Natural killer cell (primary cell): ENCODE data around the gene PGAP6. TPM values are rescaled to one million over a fixed set of nuclear protein-coding genes. Genes with fewer than 3 reads are reported as not detected.
"Not testable (repeated sequence)": the region's sequence is repeated elsewhere in the genome, so short reads cannot be mapped to it uniquely, and the experiment has no call there.

ENCODE experiments used
- ATAC-seq, 3 donors: fragments of 150-1000 bp in 2 of 3; fragments of 200-7000 bp in 1 of 3; cut with Tn5 transposase; 1 replicate in 1 of 3; 2 replicates in 2 of 3; pipeline ENCODE4 v1.10.0; 2021; ENCODE audit warnings: mild to moderate bottlenecking in 2 of 3, moderate library complexity in 2 of 3
- DNase-seq, 2 donors: peaks; one replicate each; pipeline versions ENCODE4 v3.0.0 to v3.0.0-alpha.2; 2013 to 2021; ENCODE audit warnings: mixed read lengths in 1 of 2
- H3K27ac ChIP-seq: one replicate; pipeline ENCODE4 v1.5.1; 2013; ENCODE audit warnings: mild to moderate bottlenecking, low read length
- H3K27me3 ChIP-seq: one replicate; pipeline ENCODE4 v1.6.1; 2013; ENCODE audit warnings: low read length; ENCODE audit not compliant: control insufficient read depth, insufficient read depth
- H3K36me3 ChIP-seq: one replicate; pipeline ENCODE4 v1.6.1; 2013; ENCODE audit warnings: low read length; ENCODE audit not compliant: control insufficient read depth, insufficient read depth
- H3K4me1 ChIP-seq: one replicate; pipeline ENCODE4 v1.6.1; 2013; ENCODE audit warnings: low read length; ENCODE audit not compliant: control insufficient read depth, insufficient read depth
- H3K4me3 ChIP-seq: one replicate; pipeline ENCODE4 v1.5.1; 2013; ENCODE audit warnings: low read length
- H3K9me3 ChIP-seq: one replicate; pipeline ENCODE4 v1.6.1; 2013; ENCODE audit warnings: low read length; ENCODE audit not compliant: control insufficient read depth, insufficient read depth
- H3K27ac Mint-ChIP-seq, 2 donors: one replicate each; pipeline ENCODE4 v1.8.0; 2022; ENCODE audit warnings: mild to moderate bottlenecking in 2 of 2, mixed read lengths in 2 of 2, moderate library complexity in 1 of 2
- H3K27me3 Mint-ChIP-seq, 2 donors: one replicate each; pipeline ENCODE4 v1.8.0; 2022; ENCODE audit warnings: low read depth in 2 of 2, mixed read lengths in 2 of 2
- H3K36me3 Mint-ChIP-seq: one replicate; pipeline ENCODE4 v1.8.0; 2022; ENCODE audit warnings: mixed read lengths
- H3K4me1 Mint-ChIP-seq, 2 donors: one replicate each; pipeline ENCODE4 v1.8.0; 2022; ENCODE audit warnings: mixed read lengths in 2 of 2
- H3K4me3 Mint-ChIP-seq: one replicate; pipeline ENCODE4 v1.8.0; 2022; ENCODE audit warnings: mild to moderate bottlenecking, moderate library complexity, mixed read lengths
- H3K9me3 Mint-ChIP-seq, 2 donors: one replicate each; pipeline ENCODE4 v1.8.0; 2022; ENCODE audit warnings: mixed read lengths in 2 of 2
- WGBS: methylation state at CpG from one replicate; pipeline ENCODE4 v1.1.7; 2013; ENCODE audit warnings: missing lambda C conversion rate; ENCODE audit not compliant: insufficient coverage; 5-methylcytosine and 5-hydroxymethylcytosine counted together
- intact Hi-C: fragments of 100-400 bp; cut with micrococcal nuclease; formaldehyde crosslinking; loops from one replicate; pipeline ENCODE4 v1.14.2; 2022
- total RNA-seq, 4 donors: library from RNA; stranded (reverse); fragments of 120-200 nt in 1 of 4; gene quantifications; one replicate each; pipeline versions ENCODE4 v1.2.3 to v1.2.4, GENCODE V29; 2013 to 2022
- TF ChIP-seq, protein P1 (sequence below): fragments of 200-600 bp; IDR thresholded peaks from one replicate; pipeline ENCODE4 v1.8.0; 2022; ENCODE audit warnings: antibody characterized with exemption

The PGAP6 gene
- total RNA-seq, 3 donors from 2014 or later (not counting 1 experiment from before 2014, with no cell fraction given): 48.0 to 66.7 (median 54.2) TPM

DNA sequence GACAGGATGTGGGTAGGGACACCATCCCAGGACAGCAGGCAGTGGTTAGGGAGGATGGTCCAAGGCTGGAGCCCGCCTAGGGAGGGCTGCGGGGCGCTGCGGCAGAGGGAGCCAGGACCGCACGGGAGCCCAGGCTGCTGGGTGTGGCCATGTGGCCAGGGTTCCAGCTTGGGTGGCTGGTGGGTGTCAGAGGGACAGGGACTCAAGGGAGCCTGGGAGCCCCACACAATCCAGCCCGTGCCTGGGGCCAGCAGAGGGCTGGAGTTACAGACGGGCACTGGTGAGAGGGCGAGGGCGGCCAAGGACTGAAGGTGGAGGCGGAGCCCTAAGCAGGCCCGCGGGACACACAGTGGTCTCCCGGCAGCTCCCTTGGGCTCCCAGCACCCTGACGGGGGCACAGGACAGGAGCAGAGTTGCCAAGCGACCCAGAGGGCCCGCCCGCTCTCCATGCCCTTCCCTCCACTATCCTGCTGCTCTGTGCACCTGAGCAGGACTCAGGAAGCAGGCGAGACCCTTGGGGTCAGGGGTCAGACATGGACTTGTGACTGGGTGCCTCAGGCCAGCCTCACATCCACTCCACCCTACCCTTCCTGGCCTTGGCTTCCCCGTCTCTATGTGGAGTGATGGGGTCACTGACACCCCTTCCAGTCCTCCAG is 18.5 kb downstream of the PGAP6 start:
- no peak overlapping the region for H3K4me3 Mint-ChIP-seq
- no peaks in the 10 kb centered on the region for H3K36me3 Mint-ChIP-seq
- TF ChIP-seq, protein P1, sequence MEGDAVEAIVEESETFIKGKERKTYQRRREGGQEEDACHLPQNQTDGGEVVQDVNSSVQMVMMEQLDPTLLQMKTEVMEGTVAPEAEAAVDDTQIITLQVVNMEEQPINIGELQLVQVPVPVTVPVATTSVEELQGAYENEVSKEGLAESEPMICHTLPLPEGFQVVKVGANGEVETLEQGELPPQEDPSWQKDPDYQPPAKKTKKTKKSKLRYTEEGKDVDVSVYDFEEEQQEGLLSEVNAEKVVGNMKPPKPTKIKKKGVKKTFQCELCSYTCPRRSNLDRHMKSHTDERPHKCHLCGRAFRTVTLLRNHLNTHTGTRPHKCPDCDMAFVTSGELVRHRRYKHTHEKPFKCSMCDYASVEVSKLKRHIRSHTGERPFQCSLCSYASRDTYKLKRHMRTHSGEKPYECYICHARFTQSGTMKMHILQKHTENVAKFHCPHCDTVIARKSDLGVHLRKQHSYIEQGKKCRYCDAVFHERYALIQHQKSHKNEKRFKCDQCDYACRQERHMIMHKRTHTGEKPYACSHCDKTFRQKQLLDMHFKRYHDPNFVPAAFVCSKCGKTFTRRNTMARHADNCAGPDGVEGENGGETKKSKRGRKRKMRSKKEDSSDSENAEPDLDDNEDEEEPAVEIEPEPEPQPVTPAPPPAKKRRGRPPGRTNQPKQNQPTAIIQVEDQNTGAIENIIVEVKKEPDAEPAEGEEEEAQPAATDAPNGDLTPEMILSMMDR: no peak
- no peaks in the 10 kb centered on the region for H3K27me3 ChIP-seq
- intact Hi-C loops: no loop called here
- H3K4me3 ChIP-seq: no peak overlapping the region
- ATAC-seq: no peak
- H3K36me3 ChIP-seq: peaks cover 13% of the 10 kb centered on the region
- H3K4me1 ChIP-seq: peaks cover 10% of the 10 kb centered on the region
- no peak for DNase-seq
- no peaks in the 10 kb centered on the region for H3K9me3 ChIP-seq
- H3K27me3 Mint-ChIP-seq: no peaks in the 10 kb centered on the region
- H3K27ac Mint-ChIP-seq: no peak overlapping the region
- H3K9me3 Mint-ChIP-seq: no peaks in the 10 kb centered on the region
- H3K27ac ChIP-seq: no peak overlapping the region
- peaks cover 5 to 7% of the 10 kb centered on the region in 2 donors for H3K4me1 Mint-ChIP-seq
- WGBS: 82% methylated on average over 20 of the region's 20 CpGs

DNA sequence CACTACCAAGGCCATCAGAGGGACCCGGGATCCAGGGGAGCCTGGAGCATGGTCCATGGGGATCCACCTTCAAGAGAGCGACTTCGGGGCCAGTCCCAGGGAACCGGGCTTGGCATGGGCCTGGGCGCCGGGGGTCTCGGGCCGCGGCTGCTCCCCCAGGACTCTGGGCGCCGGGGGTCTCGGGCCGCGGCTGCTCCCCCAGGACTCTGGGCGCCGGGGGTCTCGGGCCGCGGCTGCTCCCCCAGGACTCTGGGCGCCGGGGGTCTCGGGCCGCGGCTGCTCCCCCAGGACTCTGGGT is 19.1 kb downstream of the PGAP6 start:
- WGBS: 82% methylated on average over 17 of the region's 24 CpGs
- H3K36me3 ChIP-seq, DNase-seq, H3K27ac Mint-ChIP-seq, H3K4me3 ChIP-seq, H3K36me3 Mint-ChIP-seq, ATAC-seq, H3K4me1 ChIP-seq, H3K27ac ChIP-seq, H3K9me3 Mint-ChIP-seq, H3K9me3 ChIP-seq, H3K27me3 ChIP-seq, H3K4me1 Mint-ChIP-seq, H3K27me3 Mint-ChIP-seq, H3K4me3 Mint-ChIP-seq: not testable (repeated sequence)
- intact Hi-C loops: loop anchor here (1.0 kb wide), 2 partner anchors 59 to 255 kb away; no protein-coding TSS in a partner anchor

DNA sequence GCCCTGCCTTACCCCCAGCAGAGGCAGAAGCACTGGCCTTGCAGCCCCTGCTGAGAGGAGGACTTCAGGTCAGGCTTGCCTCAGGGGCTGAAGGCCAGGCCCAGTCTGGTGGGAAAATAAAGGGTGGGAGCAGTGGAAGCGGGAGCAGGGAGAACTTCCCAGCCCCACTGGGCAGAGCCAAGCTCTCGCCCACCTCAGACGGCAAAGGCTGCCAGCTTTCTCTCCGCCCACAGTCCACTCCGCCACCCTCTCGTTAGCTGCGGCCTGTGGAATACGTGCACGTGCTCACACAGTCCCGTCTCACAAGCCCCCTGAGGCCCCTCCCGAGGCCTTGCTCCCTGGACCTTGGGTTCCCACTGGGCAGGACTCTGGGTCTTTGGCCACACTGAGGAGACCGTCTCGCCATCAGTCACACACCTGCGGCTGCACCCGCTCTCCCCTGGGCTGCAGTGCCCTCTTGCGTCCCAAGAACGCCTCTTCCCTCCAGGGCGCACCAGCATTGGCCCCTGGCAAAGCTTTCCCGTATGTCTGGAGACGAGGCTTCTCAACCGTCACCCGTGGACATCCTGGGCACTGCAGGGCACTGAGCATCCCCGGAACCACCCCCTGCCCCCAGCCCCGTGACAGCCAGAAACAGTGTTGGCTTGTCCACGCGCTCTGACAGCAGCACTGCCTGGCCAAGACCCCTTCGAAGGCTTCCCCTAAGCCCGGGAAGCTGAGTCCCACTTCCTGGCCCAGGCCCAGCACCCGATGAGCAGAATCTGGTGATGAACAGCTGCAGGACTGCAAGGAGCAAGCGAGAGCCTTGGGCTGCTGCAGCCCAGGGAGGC is 19.7 kb downstream of the PGAP6 start:
- H3K4me3 ChIP-seq: no peak overlapping the region
- H3K9me3 ChIP-seq: no peaks in the 10 kb centered on the region
- intact Hi-C loops: loop anchor here (1.0 kb wide), 2 partner anchors 59 to 255 kb away; no protein-coding TSS in a partner anchor
- H3K36me3 ChIP-seq: peaks cover 4% of the 10 kb centered on the region
- H3K27me3 Mint-ChIP-seq: no peaks in the 10 kb centered on the region
- no peak overlapping the region for H3K27ac Mint-ChIP-seq
- H3K4me1 ChIP-seq: peaks cover 10% of the 10 kb centered on the region
- H3K9me3 Mint-ChIP-seq: no peaks in the 10 kb centered on the region
- TF ChIP-seq, protein P1: peak; percentile 70
- DNase-seq (peak; percentile 67 to 89), ATAC-seq (peak; percentile 89 to 98 (median 95))
- H3K27ac ChIP-seq: no peak overlapping the region
- H3K36me3 Mint-ChIP-seq: no peaks in the 10 kb centered on the region
- 32% methylated on average over 30 of the region's 30 CpGs for WGBS
- peaks cover 5 to 7% of the 10 kb centered on the region in 2 donors for H3K4me1 Mint-ChIP-seq
- H3K27me3 ChIP-seq: no peaks in the 10 kb centered on the region
- no peak overlapping the region for H3K4me3 Mint-ChIP-seq

DNA sequence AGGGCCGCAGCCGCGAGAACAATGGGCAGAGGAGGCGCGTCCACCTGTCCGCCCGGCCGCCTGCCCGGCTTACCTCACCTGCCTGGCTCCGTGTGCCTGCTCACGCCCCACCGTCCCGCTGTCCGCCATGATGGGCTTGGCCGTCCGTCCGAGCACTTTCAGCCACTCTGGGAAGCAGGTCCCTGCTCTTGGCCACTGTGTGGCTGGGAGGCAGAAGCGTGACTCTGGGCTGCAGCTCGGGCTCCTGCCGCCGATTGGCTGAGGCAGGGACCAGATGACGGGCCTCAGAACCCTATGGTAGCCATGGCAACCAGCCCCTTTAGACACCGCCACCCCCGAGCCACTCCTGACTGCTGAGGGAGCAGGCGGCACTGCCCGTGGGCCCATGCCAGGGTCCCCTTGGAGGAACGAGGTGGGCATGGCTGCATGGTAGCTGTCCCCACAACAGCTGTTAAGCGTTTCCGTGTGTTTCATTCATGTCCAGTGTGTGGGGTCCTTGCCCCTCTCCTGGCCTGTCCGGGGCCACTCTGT is 20.4 kb downstream of the PGAP6 start:
- intact Hi-C loops: no loop called here
- Mint-ChIP-seq H3K4me3 (no peak overlapping the region), H3K4me1 (peaks cover 7 to 8% of the 10 kb centered on the region in 2 donors), H3K36me3 (no peaks in the 10 kb centered on the region), H3K27me3 (no peaks in the 10 kb centered on the region), H3K27ac (no peak overlapping the region), H3K9me3 (no peaks in the 10 kb centered on the region)
- Histone ChIP-seq H3K27ac (no peak overlapping the region), H3K27me3 (no peaks in the 10 kb centered on the region), H3K9me3 (no peaks in the 10 kb centered on the region), H3K4me3 (no peak overlapping the region), H3K36me3 (no peaks in the 10 kb centered on the region), H3K4me1 (peaks cover 17% of the 10 kb centered on the region)
- ATAC-seq: no peak
- TF ChIP-seq, protein P1: no peak
- DNase-seq: no peak
- 93% methylated on average over 30 of the region's 30 CpGs for WGBS
